HepG2 (cell line): ENCODE results near the gene BCORL1. TPM values are rescaled to one million over a fixed set of nuclear protein-coding genes. Genes with fewer than 3 reads are reported as not detected.

Experiments
- ATAC-seq: fragments of 200-7000 bp; cut with Tn5 transposase; 3 replicates; pipeline ENCODE4 v1.9.1; 2020; ENCODE audit warnings: mild to moderate bottlenecking, moderate library complexity
- BruUV-seq: library from RNA; stranded (reverse); fragments of 400-500 nt; replicated peaks from 2 replicates; lab custom pipeline; 2021; lab: Mats Ljungman, UMichigan
- CTCF ChIA-PET: fragments of 300-600 bp; formaldehyde crosslinking; extraction: SDS; loops from one replicate; lab custom pipeline; 2021; ENCODE audit warnings: low total read pairs, inconsistent platforms, low intra/inter-chr PET ratio; lab: Yijun Ruan, JAX
- POLR2A ChIA-PET: fragments of 350-600 bp; sonication (Branson Sonifier 250); formaldehyde crosslinking; loops from one replicate; lab custom pipeline; 2020; ENCODE audit warnings: antibody characterized with exemption, inconsistent platforms; lab: Yijun Ruan, JAX
- DNase-seq: peaks from one replicate; pipeline ENCODE4 v3.0.0-alpha.2; 2015; ENCODE audit warnings: low spot score
- FAIRE-seq: peaks from 3 replicates; lab custom pipeline; 2011; peaks lifted over from hg19 to GRCh38; lab: Jason Lieb, UNC
- H2AFZ ChIP-seq: one replicate; pipeline ENCODE4 v1.6.1; 2011; ENCODE audit warnings: low read length, inconsistent platforms
- H3K27ac ChIP-seq: fragments of 300-600 bp; 3 replicates; pipeline ENCODE4 v1.8.0; 2011; ENCODE audit warnings: mixed run types, mild to moderate bottlenecking, mixed read lengths, low read length, inconsistent platforms; ENCODE audit not compliant: insufficient read depth; ENCODE audit errors: extremely low read length
- H3K27me3 ChIP-seq, 2 experiments: fragments of 200-600 bp in 1 of 2; 2 replicates in 1 of 2; 3 replicates in 1 of 2; pipeline versions ENCODE4 v1.6.0 to v1.8.0; 2011; ENCODE audit warnings: low read length in 2 of 2, mild to moderate bottlenecking in 2 of 2, moderate library complexity in 2 of 2, inconsistent platforms in 1 of 2; ENCODE audit not compliant: insufficient read depth in 2 of 2, control insufficient read depth in 1 of 2
- H3K36me3 ChIP-seq, 2 experiments: fragments of 200-600 bp in 1 of 2; replicated peaks in 1 of 2; 2 replicates in 1 of 2; 3 replicates in 1 of 2; pipeline versions ENCODE4 v1.5.1 to v1.8.0; 2011; ENCODE audit warnings: low read length in 2 of 2, inconsistent platforms in 1 of 2; ENCODE audit not compliant: insufficient read depth in 2 of 2, control insufficient read depth in 1 of 2
- H3K4me1 ChIP-seq: 2 replicates; pipeline ENCODE4 v1.5.1; 2012; ENCODE audit warnings: low read length, inconsistent platforms; ENCODE audit not compliant: insufficient read depth
- H3K4me2 ChIP-seq: 2 replicates; pipeline ENCODE4 v1.6.0; 2011; ENCODE audit warnings: low read depth, low read length, inconsistent platforms
- H3K4me3 ChIP-seq, 3 experiments: fragments of 200-600 bp in 1 of 3; sonication (generic), shearing (Covaris generic) in 1 of 3; replicated peaks in 1 of 3; 2 replicates each; pipeline ENCODE4 v1.5.1; 2011 to 2016; ENCODE audit warnings: low read length in 3 of 3, inconsistent platforms in 2 of 3, low read depth in 2 of 3, mild to moderate bottlenecking in 2 of 3, control low read depth in 1 of 3, mixed read lengths in 1 of 3; ENCODE audit not compliant: insufficient read depth in 1 of 3
- H3K79me2 ChIP-seq: one replicate; pipeline ENCODE4 v1.6.1; 2011; ENCODE audit warnings: low read length, inconsistent platforms; ENCODE audit not compliant: insufficient read depth
- H3K9ac ChIP-seq: 2 replicates; pipeline ENCODE4 v1.6.0; 2011; ENCODE audit warnings: mild to moderate bottlenecking, low read depth, low read length, inconsistent platforms; ENCODE audit not compliant: insufficient read depth
- H3K9me3 ChIP-seq: 2 replicates; pipeline ENCODE4 v1.5.1; 2012; ENCODE audit warnings: mild to moderate bottlenecking, low read length
- H4K20me1 ChIP-seq: 2 replicates; pipeline ENCODE4 v1.6.0; 2011; ENCODE audit warnings: inconsistent platforms, mild to moderate bottlenecking, low read length, moderate library complexity; ENCODE audit not compliant: insufficient read depth
- ARNT2 ChIP-seq: sonication (generic); formaldehyde crosslinking; IDR thresholded peaks from 2 replicates; pipeline ENCODE4 v1.8.0; 2022; ENCODE audit warnings: mild to moderate bottlenecking, low read depth, missing genetic modification reagents, moderate library complexity
- ESRRA ChIP-seq: sonication (generic); formaldehyde crosslinking; IDR thresholded peaks from 2 replicates; pipeline ENCODE4 v1.5.1; 2020; ENCODE audit warnings: mild to moderate bottlenecking, low read depth, missing genetic modification reagents
- GATA4 ChIP-seq: sonication (generic); IDR thresholded peaks from 2 replicates; pipeline ENCODE4 v1.6.1; 2016; ENCODE audit warnings: antibody characterized with exemption, low read depth, borderline replicate concordance
- MAFG ChIP-seq: sonication (generic); formaldehyde crosslinking; IDR thresholded peaks from 2 replicates; pipeline ENCODE4 v1.5.1; 2020; ENCODE audit warnings: mild to moderate bottlenecking, missing genetic modification reagents
- MEIS1 ChIP-seq: sonication (generic); formaldehyde crosslinking; IDR thresholded peaks from 2 replicates; pipeline ENCODE4 v1.9.0; 2021; ENCODE audit warnings: mild to moderate bottlenecking, missing genetic modification reagents, moderate library complexity, borderline replicate concordance
- MLXIP ChIP-seq: sonication (generic); formaldehyde crosslinking; IDR thresholded peaks from 2 replicates; pipeline ENCODE4 v1.9.0; 2021; ENCODE audit warnings: missing genetic modification reagents, borderline replicate concordance
- PRMT3 ChIP-seq: sonication (generic); formaldehyde crosslinking; IDR thresholded peaks from 2 replicates; pipeline ENCODE4 v1.8.1; 2022; ENCODE audit warnings: low read depth, mild to moderate bottlenecking, moderate library complexity, missing genetic modification reagents, borderline replicate concordance
- THAP11 ChIP-seq: IDR thresholded peaks from 2 replicates; pipeline ENCODE4 v1.6.1; 2016; ENCODE audit warnings: missing biosample characterization, missing genetic modification reagents
- ZBTB38 ChIP-seq: sonication (generic); formaldehyde crosslinking; IDR thresholded peaks from 2 replicates; pipeline ENCODE4 v1.5.1; 2020; ENCODE audit warnings: mild to moderate bottlenecking, missing genetic modification reagents
- ZFP1 ChIP-seq: IDR thresholded peaks from 2 replicates; pipeline ENCODE4 v1.6.1; 2016
- ZNF232 ChIP-seq: sonication (generic); formaldehyde crosslinking; IDR thresholded peaks from 2 replicates; pipeline ENCODE4 v1.4.0; 2020; ENCODE audit warnings: missing genetic modification reagents, borderline replicate concordance
- ZNF430 ChIP-seq: sonication (generic); formaldehyde crosslinking; IDR thresholded peaks from 2 replicates; pipeline ENCODE4 v1.9.0; 2021; ENCODE audit warnings: mild to moderate bottlenecking, missing genetic modification reagents
- ZNF441 ChIP-seq: sonication (generic); formaldehyde crosslinking; IDR thresholded peaks from 2 replicates; pipeline ENCODE4 v1.7.0; 2021; ENCODE audit warnings: missing genetic modification reagents, borderline replicate concordance
- ZNF451 ChIP-seq: sonication (generic); formaldehyde crosslinking; IDR thresholded peaks from 2 replicates; pipeline ENCODE4 v1.5.0; 2020; ENCODE audit warnings: mild to moderate bottlenecking, missing genetic modification reagents
- ZNF629 ChIP-seq: sonication (generic); formaldehyde crosslinking; conservative IDR thresholded peaks from 2 replicates; pipeline ENCODE4 v1.5.0; 2020; ENCODE audit warnings: missing genetic modification reagents
- ZNF678 ChIP-seq: sonication (generic); formaldehyde crosslinking; IDR thresholded peaks from 2 replicates; pipeline ENCODE4 v1.4.0; 2020; ENCODE audit warnings: mild to moderate bottlenecking, missing genetic modification reagents
- ZNF713 ChIP-seq: sonication (generic); formaldehyde crosslinking; IDR thresholded peaks from 2 replicates; pipeline ENCODE4 v1.4.0; 2020; ENCODE audit warnings: mild to moderate bottlenecking, missing genetic modification reagents
- ZNF740 ChIP-seq: sonication (generic); formaldehyde crosslinking; IDR thresholded peaks from 2 replicates; pipeline ENCODE4 v1.4.0; 2020; ENCODE audit warnings: missing genetic modification reagents
- ZXDC ChIP-seq: sonication (generic); formaldehyde crosslinking; IDR thresholded peaks from 2 replicates; pipeline ENCODE4 v1.5.0; 2020; ENCODE audit warnings: mild to moderate bottlenecking, missing genetic modification reagents
- WGBS: methylation state at CpG from one replicate; pipeline ENCODE4 v1.1.6; 2017; ENCODE audit warnings: low lambda C conversion rate; 5-methylcytosine and 5-hydroxymethylcytosine counted together
- in situ Hi-C: cut with HindIII; loops from 2 replicates; pipeline ENCODE4 v1.10.0; 2017; ENCODE audit warnings: low pct_unique_long_range_greater_than_20kb; ENCODE audit not compliant: extremely low pct_ligation_motif_present
- intact Hi-C: fragments of 100-400 bp; cut with micrococcal nuclease; formaldehyde crosslinking; loops from one replicate; pipeline ENCODE4 v1.10.0; 2022; ENCODE audit not compliant: unreplicated experiment
- polyA plus RNA-seq, 8 experiments: library from polyadenylated mRNA; depleted of rRNA in 3 of 8; stranded (reverse) in 7 of 8; unstranded in 1 of 8; fragments of >200 nt; fragmentation: Illumina TruSeq in 4 of 8; extraction: Trizol in 4 of 8; gene quantifications; 2 replicates each; pipeline versions ENCODE4 v1.2.1 to v1.2.3, GENCODE V29; 2011 to 2016; ENCODE audit warnings: low read depth in 4 of 8, missing spikeins in 1 of 8, mixed read lengths in 1 of 8; ENCODE audit not compliant: insufficient read depth in 1 of 8
- total RNA-seq, 5 experiments: library from RNA; depleted of rRNA; stranded (reverse); fragments of >200 nt; fragmentation: Illumina TruSeq; extraction: Trizol; gene quantifications; 2 replicates each; pipeline ENCODE4 v1.2.3, GENCODE V29; 2016; ENCODE audit warnings: low read depth in 1 of 5

BCORL1 gene
- total and polyA plus RNA-seq, 2 of the 13 experiments (the other 11 are each of a cell fraction or from before 2014, with no cell fraction given) = 0.67 to 1.4 TPM

DNA sequence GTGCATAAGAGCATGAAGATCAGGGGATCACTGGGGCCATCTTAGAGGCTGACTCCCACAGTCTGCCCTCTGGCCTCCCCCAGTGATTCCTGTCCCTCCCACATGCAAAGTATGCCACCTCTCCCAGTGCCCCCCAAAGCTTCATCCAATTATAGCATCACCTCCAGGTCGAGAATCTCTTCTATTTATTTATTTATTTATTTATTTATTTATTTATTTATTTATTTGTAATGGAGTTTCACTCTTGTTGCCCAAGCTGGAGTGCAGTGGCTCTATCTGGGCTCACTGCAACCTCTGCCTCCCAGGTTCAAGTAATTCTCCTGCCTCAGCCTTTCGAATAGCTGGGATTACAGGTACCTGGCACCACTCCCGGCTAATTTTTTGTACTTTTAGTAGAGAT, 50.1 kb downstream of the BCORL1 start:
- Histone ChIP-seq H2AFZ (no peak overlapping the region), H3K4me3 (no peak overlapping the region), H3K9me3 (no peaks in the 10 kb centered on the region), H3K4me2 (no peak overlapping the region), H3K27me3 (no peaks in the 10 kb centered on the region), H3K79me2 (no peaks in the 10 kb centered on the region), H3K36me3 (peaks cover 2 to 12% of the 10 kb centered on the region in 2 experiments; a peak in 3 of 5 replicates), H3K27ac (no peak overlapping the region), H4K20me1 (no peaks in the 10 kb centered on the region), H3K4me1 (no peaks in the 10 kb centered on the region), H3K9ac (no peak overlapping the region)
- ChIA-PET POLR2A (no interaction called here), CTCF (no interaction called here)
- FAIRE-seq (no peak), DNase-seq (no peak), ATAC-seq (no peak)
- no TSS peak for BruUV-seq
- intact Hi-C loops (no loop called here), in situ Hi-C loops (no loop called here)
- WGBS = 96% methylated on average over 3 of the region's 3 CpGs
- TF ChIP-seq GATA4 (no peak), ZNF678 (CRISPR knock-in tag) (no peak), ESRRA (no peak), MAFG (CRISPR knock-in tag) (no peak), ZNF430 (no peak), PRMT3 (CRISPR knock-in tag) (no peak), ZNF629 (CRISPR knock-in tag) (no peak), ZNF713 (CRISPR knock-in tag) (no peak), ZNF232 (no peak), THAP11 (no peak), ZFP1 (CRISPR knock-in tag) (no peak), MLXIP (CRISPR knock-in tag) (no peak), ZNF441 (no peak), ARNT2 (CRISPR knock-in tag) (no peak), ZBTB38 (CRISPR knock-in tag) (no peak), ZNF451 (CRISPR knock-in tag) (no peak), ZXDC (no peak), MEIS1 (no peak), ZNF740 (no peak)
